Stimulated activated CD8-positive, alpha-beta memory T cell treated with anti-CD3 and anti-CD28 coated beads, Interleukin-12 subunit alpha, Interleukin-12 subunit beta, amount 100 ng/mL, for 24 hours (primary cell): ENCODE data around the gene ANXA5.
"Not testable (repeated sequence)": the region's sequence is repeated elsewhere in the genome, so short reads cannot be mapped to it uniquely, and the experiment has no call there.

Experiments
- DNase-seq: peaks from one replicate; pipeline ENCODE4 v3.0.0-alpha.2; 2020; ENCODE audit errors: extremely low read depth

ANXA5 gene

GRCh38 chr4:121679267-121679666 lies 17.5 kb downstream of the ANXA5 start:
- DNase-seq = no peak

GRCh38 chr4:121677524-121677923 lies 19.3 kb downstream of the ANXA5 start:
- DNase-seq = no peak

- no peak for DNase-seq
Observed at GRCh38 chr4:121676345-121677075, 20.3 kb downstream of the ANXA5 start.

DNA sequence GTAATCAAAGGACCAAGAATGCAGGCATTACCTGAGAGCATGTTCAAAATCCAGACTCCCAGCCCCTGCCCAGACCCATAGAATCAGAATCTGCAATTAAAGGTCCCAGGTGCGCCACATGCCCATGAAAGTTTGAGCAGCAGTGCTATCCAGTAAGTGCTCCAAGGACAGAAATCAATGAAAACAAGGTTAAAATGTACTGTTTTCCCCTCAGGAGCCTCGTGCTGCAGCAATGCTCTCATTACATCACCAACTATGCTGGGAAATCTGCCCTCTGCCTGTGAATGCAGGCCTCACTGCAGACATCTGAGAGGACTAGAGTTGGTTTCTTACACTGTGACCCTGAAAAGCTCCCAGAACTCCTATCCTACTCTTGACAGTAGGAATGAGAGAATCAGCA lies 21.1 kb downstream of the ANXA5 start:
- DNase-seq = no peak

DNA sequence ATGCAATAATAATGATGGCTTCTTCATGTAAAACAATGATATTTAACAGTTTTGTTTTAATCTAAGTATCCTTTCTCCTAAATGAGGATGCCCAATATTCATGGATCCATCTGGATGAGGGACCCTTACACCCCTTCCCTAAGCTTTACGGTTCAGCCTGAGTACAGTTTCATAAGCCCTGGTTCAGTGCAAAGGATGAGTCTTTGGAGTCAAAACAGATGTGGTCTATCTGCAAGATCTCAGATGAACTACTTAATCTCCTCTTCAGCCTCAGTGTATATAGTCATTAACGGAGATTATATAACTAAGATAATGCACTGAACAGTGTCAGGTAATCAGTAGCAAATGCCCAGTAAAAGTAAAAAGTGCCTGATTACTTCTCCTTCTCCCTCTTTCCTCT lies 22.1 kb downstream of the ANXA5 start:
- DNase-seq = no peak

DNA sequence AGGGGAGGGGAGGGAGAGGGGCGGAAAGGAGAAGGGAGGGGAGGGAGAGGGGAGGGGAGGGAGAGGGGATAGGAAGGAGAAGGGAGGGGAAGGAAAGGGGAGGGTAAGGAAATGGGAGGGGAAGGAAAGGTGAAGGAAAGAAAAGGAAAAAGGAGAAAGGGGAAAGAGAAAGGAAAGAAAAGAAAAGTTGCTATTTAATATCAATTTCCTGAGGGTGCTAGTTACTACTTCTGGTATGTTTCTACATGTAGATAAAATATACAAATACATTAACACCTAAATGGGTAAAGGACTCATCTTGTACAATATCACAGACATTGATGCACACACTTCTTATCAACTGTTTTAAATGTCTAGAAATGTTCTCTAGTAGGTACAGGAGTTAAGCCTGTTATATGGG lies 22.6 kb downstream of the ANXA5 start:
- no peak for DNase-seq

DNA sequence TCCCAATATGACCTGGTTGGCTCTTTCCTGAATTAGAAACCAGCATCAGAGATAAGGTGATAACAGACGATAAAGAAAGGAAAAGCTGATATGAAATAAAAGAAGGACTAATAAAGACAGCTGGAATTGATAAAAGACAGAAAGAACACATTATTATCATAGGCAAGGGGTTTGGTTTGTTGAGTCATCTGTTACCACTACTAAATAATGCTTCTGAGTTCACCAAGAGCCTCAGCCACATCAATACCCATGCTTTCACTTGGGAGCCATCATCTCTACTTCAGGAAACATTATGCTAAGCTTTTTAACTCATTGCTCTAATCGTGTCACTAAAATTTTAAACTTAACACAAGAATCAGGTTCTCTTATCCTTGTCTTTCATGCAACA lies 27.6 kb downstream of the ANXA5 start:
- no peak for DNase-seq

GRCh38 chr4:121668368-121669162 lies 28.2 kb downstream of the ANXA5 start:
- no peak for DNase-seq

DNA sequence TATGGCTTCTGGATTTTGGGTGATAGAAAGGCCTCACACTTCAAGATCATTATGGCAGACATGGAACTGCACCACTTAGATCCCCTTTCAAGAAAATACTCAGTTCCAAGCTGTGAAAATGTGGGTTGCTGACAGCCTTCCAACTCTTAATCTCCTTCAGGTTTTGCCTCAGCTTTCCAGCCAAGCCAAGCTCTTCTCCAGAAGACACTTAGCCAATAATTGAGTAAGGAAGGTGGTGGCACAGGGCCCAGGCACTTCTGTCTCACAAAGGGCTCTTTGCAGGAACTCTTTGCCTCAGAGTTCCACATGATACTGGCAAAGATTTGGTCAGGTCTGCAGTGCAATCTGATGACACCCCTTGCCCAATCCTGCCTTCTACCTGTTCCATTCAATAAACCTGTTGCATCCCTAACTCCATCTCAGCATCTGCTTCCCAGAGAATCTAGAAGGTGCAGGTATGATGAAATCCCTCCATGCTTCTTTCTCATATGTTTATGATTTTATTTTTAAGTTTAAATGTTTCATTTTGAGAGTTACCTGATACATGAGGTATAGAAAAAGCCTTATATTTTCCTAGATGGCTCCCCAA lies 30.6 kb downstream of the ANXA5 start:
- DNase-seq = no peak

GRCh38 chr4:121665371-121665770 lies 31.4 kb downstream of the ANXA5 start:
- DNase-seq = no peak

GRCh38 chr4:121662225-121662624 lies 34.6 kb downstream of the ANXA5 start:
- no peak for DNase-seq

GRCh38 chr4:121660175-121660933 lies 36.4 kb downstream of the ANXA5 start:
- DNase-seq = not testable (repeated sequence)

DNA sequence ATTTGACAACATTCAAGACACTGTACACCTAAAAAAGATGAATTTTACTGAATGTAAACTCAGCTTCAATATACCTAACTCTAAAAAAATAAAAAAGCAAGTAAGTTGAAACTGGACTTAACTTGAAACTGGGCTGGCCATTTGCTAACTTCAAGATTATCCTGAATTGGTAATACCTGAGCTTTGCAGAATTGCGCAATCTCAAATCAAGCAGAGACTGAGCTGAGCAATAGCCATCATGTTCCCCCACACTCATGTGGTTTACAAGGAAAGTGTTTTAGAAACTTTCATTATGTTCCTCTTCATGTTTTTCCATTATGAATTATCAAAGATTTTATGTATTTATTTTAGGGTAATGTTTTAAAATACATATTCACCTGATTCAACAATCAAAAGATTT lies 38.7 kb downstream of the ANXA5 start:
- DNase-seq = no peak

- DNase-seq = no peak
Observed at GRCh38 chr4:121656269-121656641, 40.5 kb downstream of the ANXA5 start.

DNA sequence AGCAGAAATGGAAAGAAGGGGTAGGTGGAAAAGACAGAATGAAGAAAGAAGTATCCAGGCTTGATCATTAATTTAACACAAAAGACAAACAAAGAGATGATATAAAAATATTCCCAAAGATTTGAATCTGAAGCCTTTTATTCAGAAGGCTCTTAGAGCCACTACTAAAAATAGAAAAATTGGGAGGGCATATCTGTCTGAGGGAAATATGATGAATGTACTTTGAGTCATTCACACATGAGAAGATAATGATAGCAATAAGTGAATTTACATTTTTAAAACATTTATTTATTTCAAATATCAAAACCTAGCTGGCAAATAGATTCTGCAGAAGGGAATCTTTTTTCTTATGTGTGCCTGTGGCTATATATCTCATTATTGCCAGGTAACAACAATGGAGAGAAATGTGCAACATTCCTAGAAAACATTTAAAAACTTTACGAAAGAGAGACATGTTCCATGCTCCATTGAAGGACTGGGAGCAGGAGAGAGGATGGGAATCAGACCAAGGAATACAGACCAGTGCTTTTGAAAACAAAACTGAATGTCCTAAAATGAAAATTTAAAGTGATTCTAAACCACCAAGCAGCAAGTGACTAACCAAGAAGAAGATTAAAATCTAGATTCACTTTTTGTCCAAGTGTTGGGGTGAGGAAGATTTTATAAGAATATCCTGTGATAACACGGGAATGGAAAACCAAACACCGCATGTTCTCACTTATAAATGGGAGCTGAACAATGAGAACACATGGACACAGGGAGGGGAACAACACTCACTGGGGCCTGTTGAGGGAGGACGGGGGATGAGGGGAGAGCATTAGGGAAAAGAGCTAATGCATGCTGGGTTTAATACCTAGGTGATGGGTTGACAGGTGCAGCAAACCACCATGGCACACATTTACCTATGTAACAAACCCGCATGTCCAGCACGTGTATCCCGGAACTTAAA lies 41.2 kb downstream of the ANXA5 start:
- no peak for DNase-seq

DNA sequence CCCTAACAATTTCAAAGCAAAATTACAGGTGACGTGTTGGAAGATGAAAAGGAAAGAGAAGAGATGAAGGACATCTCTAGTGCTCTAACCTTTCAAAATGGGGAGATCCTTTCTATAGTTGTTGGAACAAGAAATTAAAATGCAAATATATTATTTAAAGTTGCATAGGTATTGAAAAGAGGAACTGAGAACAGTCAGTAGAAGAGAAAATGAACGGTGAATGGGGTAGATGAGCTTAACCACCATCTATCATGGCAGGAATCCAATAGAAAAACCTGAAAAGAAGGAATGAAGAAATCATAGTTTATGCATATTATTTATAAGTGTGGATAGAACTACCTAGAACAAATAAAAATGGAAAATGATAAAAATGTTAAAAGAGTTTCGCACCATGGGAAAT lies 42.0 kb downstream of the ANXA5 start:
- no peak for DNase-seq

GRCh38 chr4:121653986-121654385 lies 42.8 kb downstream of the ANXA5 start:
- no peak for DNase-seq

DNA sequence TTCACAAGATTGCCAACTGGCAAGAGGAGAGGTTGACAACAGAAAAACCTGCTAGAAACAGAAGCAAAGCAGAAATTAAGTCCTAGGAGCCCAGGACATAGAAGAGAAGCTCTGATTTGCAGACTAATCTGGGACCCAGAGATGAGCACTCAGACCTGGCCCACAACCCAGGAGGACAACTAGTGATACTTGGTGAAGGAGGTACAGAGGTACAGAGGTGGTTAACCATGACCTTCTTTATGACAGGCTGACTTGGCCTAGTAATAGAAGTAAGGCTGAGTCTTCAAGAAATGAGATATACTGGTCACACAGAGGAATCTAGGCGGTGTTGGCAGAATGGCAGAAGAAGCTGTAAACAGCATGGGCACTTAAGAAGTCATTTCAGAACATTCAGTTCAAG lies 43.6 kb downstream of the ANXA5 start:
- DNase-seq = no peak

GRCh38 chr4:121651597-121651996 lies 45.2 kb downstream of the ANXA5 start:
- DNase-seq = no peak

DNA sequence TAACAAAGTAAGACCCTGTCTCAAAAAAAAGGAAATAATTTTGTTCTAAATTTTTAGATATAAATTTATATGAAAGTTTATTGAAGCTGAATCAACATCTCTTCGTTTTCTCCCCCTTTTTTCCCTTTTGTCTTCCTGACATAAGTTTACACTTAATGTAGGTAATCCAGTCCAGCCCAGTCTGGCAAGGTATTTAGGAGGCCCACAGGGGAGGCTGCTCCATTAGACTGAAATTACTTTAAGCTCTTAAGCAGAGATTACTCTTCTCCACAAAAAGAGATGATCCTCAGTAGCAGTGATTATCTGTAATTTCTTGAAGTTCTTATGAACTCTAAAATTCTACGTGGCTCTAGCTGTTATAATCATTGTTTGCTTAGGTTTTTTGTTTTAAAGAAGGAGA lies 46.0 kb downstream of the ANXA5 start:
- no peak for DNase-seq

DNA sequence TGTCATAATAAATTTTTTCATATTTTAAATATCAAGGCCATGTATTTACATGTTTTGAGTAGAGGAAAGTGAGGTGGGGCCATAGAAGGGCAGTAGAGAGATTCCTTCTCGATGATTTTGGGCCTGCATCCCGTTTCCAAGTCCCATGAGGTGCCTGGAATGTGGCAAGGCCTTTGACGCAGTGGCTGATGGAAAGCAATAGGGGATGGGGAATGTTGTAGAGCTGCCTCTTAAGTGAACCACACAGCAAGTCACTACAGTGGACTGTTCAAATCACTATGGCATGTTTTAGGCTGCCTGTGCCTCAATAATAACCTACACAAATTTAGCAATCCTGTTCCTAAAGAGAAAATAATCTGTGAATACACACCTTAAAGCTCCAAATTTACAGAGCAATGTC lies 48.3 kb downstream of the ANXA5 start:
- DNase-seq = no peak
